A673 (cell line): ENCODE results near the gene SPTSSB.

ENCODE experiments used
- CTCF ChIP-seq: fragments of 300-800, 200-600 bp; sonication (generic); conservative IDR thresholded peaks from 2 replicates; pipeline ENCODE4 v1.5.1; 2017; ENCODE audit warnings: low read depth, mild to moderate bottlenecking, antibody characterized with exemption, low read length, moderate library complexity, mixed read lengths
- EZH2 ChIP-seq: fragments of 200-600 bp; sonication (generic); IDR thresholded peaks from 2 replicates; pipeline ENCODE4 v1.6.1; 2017; ENCODE audit warnings: borderline replicate concordance, low read depth, mild to moderate bottlenecking, mixed read lengths, antibody characterized with exemption, low read length; ENCODE audit not compliant: poor library complexity, severe bottlenecking

DNA sequence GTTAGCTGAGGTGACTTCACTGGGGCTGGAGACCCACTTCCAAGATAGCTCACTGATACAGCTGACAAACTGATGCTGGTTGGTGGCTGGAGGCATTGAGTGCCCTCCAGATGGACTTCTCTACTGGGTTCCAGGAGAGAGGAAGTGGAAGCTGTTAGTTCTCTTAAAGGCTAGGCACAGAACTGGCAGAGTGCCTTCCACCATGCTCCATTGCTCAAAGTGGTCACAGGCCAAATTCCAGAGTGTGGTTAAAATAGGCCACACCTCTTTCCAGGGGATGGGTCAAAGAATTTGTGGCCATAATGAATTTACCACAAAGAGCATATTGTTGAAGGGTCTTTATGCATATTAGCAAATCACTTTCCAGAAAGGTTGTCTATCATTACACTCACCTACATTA is 76.0 kb downstream of the SPTSSB start:
- TF ChIP-seq CTCF (no peak), EZH2 (no peak)
